Stimulated activated naive CD8-positive, alpha-beta T cell treated with anti-CD3 and anti-CD28 coated beads, Interleukin-15, amount 100 ng/mL, for 72 hours (primary cell): Measurements from ENCODE around the gene CBLIF.
A peak's percentile ranks its signal among the peaks of the same experiment; 100 is the strongest.

ENCODE experiments used
- ATAC-seq: fragments of 150-1000 bp; cut with Tn5 transposase; 2 replicates; pipeline ENCODE4 v1.10.0; 2021; ENCODE audit warnings: mild to moderate bottlenecking, moderate library complexity
- DNase-seq, 2 donors: peaks; one replicate each; pipeline ENCODE4 v3.0.0; 2021 to 2022
- H3K27ac Mint-ChIP-seq, 2 donors: one replicate each; pipeline ENCODE4 v1.8.0; 2022; ENCODE audit warnings: mild to moderate bottlenecking in 2 of 2, mixed read lengths in 2 of 2, moderate library complexity in 2 of 2
- H3K27me3 Mint-ChIP-seq: one replicate; pipeline ENCODE4 v1.8.0; 2022; ENCODE audit warnings: mixed read lengths
- H3K4me1 Mint-ChIP-seq: one replicate; pipeline ENCODE4 v1.8.0; 2022; ENCODE audit warnings: mild to moderate bottlenecking, mixed read lengths
- H3K4me3 Mint-ChIP-seq, 2 donors: one replicate each; pipeline ENCODE4 v1.8.0; 2022; ENCODE audit warnings: mild to moderate bottlenecking in 2 of 2, mixed read lengths in 2 of 2, moderate library complexity in 1 of 2
- H3K9me3 Mint-ChIP-seq, 2 donors: one replicate each; pipeline ENCODE4 v1.8.0; 2022; ENCODE audit warnings: mixed read lengths in 2 of 2

The CBLIF gene

GRCh38 chr11:59815754-59816153 is 29.5 kb downstream of the CBLIF start:
- DNase-seq, result no peak
- ATAC-seq, result no peak
- Mint-ChIP-seq H3K9me3 (peaks cover 5 to 7% of the 10 kb centered on the region in 2 donors), H3K4me1 (peaks cover 20% of the 10 kb centered on the region), H3K27ac (no peak overlapping the region), H3K4me3 (no peak overlapping the region), H3K27me3 (no peaks in the 10 kb centered on the region)

DNA sequence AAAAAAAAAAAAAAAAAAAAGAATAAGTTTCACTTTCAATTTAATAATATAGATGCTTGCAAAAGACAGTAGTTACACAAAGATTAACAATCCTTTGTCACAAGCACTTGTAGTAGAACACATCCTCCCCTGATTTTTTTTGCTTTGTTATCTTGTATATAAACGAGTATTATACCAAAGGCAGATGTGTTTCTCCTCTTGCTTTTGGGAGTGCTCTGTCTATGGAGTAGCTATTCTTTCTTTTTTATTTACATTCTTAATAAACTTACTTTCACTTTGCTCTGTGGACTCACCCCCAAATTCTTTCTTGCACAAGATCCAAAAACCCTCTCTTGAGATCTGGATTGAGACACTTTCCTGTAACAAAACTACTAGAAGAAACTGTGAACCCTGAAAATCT is 31.3 kb downstream of the CBLIF start:
- Mint-ChIP-seq H3K4me1 (peaks cover 28% of the 10 kb centered on the region), H3K4me3 (peak overlapping the region; percentile 33 to 51), H3K27me3 (no peaks in the 10 kb centered on the region), H3K9me3 (peaks cover 5 to 7% of the 10 kb centered on the region in 2 donors), H3K27ac (peak overlapping the region in 1 of 2 donors; percentile 20)
- ATAC-seq, result no peak
- DNase-seq, result no peak

DNA sequence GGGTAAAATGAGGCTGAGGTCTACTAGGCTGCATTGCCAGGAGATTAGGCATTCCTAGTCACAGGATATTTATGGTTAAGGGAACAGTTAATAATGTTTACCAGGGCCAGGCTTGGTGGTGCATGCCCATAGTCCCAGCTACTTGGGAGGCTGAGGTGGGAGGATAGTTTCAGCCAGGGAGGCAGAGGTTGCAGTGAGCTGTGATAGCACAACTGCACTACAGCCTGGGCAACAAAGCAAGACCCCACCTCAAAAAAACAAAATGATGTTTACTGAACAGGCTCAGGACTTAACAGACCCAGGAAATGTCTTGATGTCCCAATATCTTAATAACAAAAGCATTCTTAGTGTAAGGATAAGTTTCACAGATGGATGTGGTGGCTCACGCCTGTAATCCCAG is 31.9 kb downstream of the CBLIF start:
- ATAC-seq, result no peak
- Mint-ChIP-seq H3K27me3 (no peaks in the 10 kb centered on the region), H3K9me3 (peaks cover 5 to 7% of the 10 kb centered on the region in 2 donors), H3K4me3 (peak overlapping the region in 1 of 2 donors; percentile 31), H3K27ac (no peak overlapping the region), H3K4me1 (peaks cover 33% of the 10 kb centered on the region)
- DNase-seq, result no peak

GRCh38 chr11:59812220-59812619 is 33.1 kb downstream of the CBLIF start:
- no peak overlapping the region for H3K27ac Mint-ChIP-seq
- H3K27me3 Mint-ChIP-seq, result no peaks in the 10 kb centered on the region
- ATAC-seq, result no peak
- H3K4me1 Mint-ChIP-seq, result peaks cover 34% of the 10 kb centered on the region
- H3K9me3 Mint-ChIP-seq, result peaks cover 5 to 7% of the 10 kb centered on the region in 2 donors
- no peak overlapping the region for H3K4me3 Mint-ChIP-seq
- DNase-seq, result no peak

GRCh38 chr11:59810911-59811259 is 34.4 kb downstream of the CBLIF start:
- Mint-ChIP-seq H3K27ac (peak overlapping the region; percentile 63 to 93), H3K9me3 (peaks cover 5 to 7% of the 10 kb centered on the region in 2 donors), H3K4me1 (peaks cover 34% of the 10 kb centered on the region), H3K27me3 (no peaks in the 10 kb centered on the region), H3K4me3 (peak overlapping the region; percentile 83 to 96)
- no peak for ATAC-seq
- DNase-seq, result no peak

- peak; percentile 99 for ATAC-seq
- H3K27ac Mint-ChIP-seq, result peak within 1 kb of the TSS; percentile 93 to 98
- peak within 1 kb of the TSS; percentile 83 to 96 for H3K4me3 Mint-ChIP-seq
- DNase-seq, result peak; percentile 87 to 92
- peaks cover 5 to 7% of the 10 kb centered on the region in 2 donors for H3K9me3 Mint-ChIP-seq
- no peaks in the 10 kb centered on the region for H3K27me3 Mint-ChIP-seq
- H3K4me1 Mint-ChIP-seq, result peaks cover 34% of the 10 kb centered on the region
Measured at GRCh38 chr11:59810189-59810910, 34.9 kb downstream of the CBLIF start, which contains the start of gene MRPL16. Gene MRPL16, minus strand, starts transcription at chr11:59810778. Its CDS starts 120 bp downstream, at chr11:59810658.

GRCh38 chr11:59807047-59807610 is 38.2 kb downstream of the CBLIF start:
- ATAC-seq (no peak), DNase-seq (no peak)
- Mint-ChIP-seq H3K9me3 (peaks cover 5 to 7% of the 10 kb centered on the region in 2 donors), H3K4me3 (no peak overlapping the region), H3K27me3 (no peaks in the 10 kb centered on the region), H3K27ac (peak overlapping the region; percentile 9 to 75), H3K4me1 (peaks cover 26% of the 10 kb centered on the region)

GRCh38 chr11:59804061-59804460 is 41.2 kb downstream of the CBLIF start:
- Mint-ChIP-seq H3K4me1 (peaks cover 7% of the 10 kb centered on the region), H3K27me3 (no peaks in the 10 kb centered on the region), H3K9me3 (no peaks in the 10 kb centered on the region), H3K4me3 (no peak overlapping the region), H3K27ac (no peak overlapping the region)
- DNase-seq, result no peak
- ATAC-seq, result peak; percentile 15

GRCh38 chr11:59802639-59803176 is 42.6 kb downstream of the CBLIF start:
- no peaks in the 10 kb centered on the region for H3K9me3 Mint-ChIP-seq
- no peak overlapping the region for H3K27ac Mint-ChIP-seq
- ATAC-seq (peak; percentile 74), DNase-seq (peak; percentile 20 to 41)
- no peaks in the 10 kb centered on the region for H3K27me3 Mint-ChIP-seq
- no peaks in the 10 kb centered on the region for H3K4me1 Mint-ChIP-seq
- H3K4me3 Mint-ChIP-seq, result no peak overlapping the region

GRCh38 chr11:59801981-59802638 is 43.2 kb downstream of the CBLIF start:
- no peaks in the 10 kb centered on the region for H3K9me3 Mint-ChIP-seq
- ATAC-seq (peak; percentile 35), DNase-seq (no peak)
- no peak overlapping the region for H3K4me3 Mint-ChIP-seq
- H3K4me1 Mint-ChIP-seq, result no peaks in the 10 kb centered on the region
- peak overlapping the region in 1 of 2 donors; percentile 72 for H3K27ac Mint-ChIP-seq
- H3K27me3 Mint-ChIP-seq, result no peaks in the 10 kb centered on the region

GRCh38 chr11:59801160-59801706 is 44.1 kb downstream of the CBLIF start:
- no peak overlapping the region for H3K4me3 Mint-ChIP-seq
- H3K27ac Mint-ChIP-seq, result no peak overlapping the region
- H3K9me3 Mint-ChIP-seq, result no peaks in the 10 kb centered on the region
- ATAC-seq (no peak), DNase-seq (no peak)
- H3K27me3 Mint-ChIP-seq, result no peaks in the 10 kb centered on the region
- no peaks in the 10 kb centered on the region for H3K4me1 Mint-ChIP-seq

DNA sequence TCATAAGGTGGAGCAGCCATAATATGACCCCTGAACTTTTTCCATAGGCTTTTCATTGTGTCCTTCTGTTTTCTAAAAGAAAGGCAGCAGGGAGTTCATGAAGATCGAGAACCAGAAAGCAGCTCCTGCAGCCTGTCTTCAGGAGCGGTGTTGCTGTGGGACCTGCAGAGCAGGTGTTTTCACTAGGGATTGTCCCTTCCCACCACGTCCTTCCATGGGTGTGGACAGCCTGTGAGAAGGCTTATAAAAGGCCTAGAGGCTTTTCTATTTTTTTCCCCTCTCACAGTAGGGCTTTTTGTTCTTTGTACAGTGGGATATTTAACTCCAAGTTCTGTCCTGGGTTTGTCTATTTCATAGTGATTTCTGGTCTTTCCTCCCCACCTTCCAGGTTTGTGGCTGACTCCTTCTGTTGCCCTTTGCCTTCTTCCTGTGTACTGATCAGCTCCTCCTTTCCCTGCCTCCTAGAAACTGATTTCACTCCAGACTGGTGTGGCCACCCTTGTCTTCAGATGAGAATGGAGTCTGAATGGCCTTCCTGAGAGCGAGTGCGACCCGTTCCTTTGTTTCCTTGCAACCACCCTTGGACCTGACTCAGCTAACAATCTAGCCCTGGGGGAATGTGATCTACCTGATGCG is 44.8 kb downstream of the CBLIF start:
- DNase-seq (no peak), ATAC-seq (no peak)
- H3K27ac Mint-ChIP-seq, result peak overlapping the region; percentile 73 to 78
- no peaks in the 10 kb centered on the region for H3K9me3 Mint-ChIP-seq
- H3K4me3 Mint-ChIP-seq, result no peak overlapping the region
- H3K27me3 Mint-ChIP-seq, result no peaks in the 10 kb centered on the region
- no peaks in the 10 kb centered on the region for H3K4me1 Mint-ChIP-seq

DNA sequence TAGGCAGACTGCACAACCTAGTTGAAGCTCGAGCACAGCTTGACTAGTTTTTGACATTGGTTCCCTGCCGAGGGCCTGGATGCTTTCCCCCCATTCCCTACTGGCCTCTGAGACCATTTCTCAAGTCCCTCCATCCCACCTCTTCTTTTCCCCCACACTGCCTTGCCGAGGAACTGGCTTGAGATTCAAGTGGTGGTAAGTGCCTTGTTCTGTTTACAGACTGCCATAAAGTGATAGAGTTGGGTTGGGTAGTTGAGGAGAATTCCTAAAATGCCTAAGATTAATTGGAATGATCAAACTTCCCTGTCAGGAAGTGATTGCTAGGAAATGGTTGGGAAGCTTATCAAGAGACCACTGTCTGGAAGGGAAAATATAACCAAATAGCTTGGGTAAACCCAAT is 50.9 kb downstream of the CBLIF start:
- Mint-ChIP-seq H3K4me3 (no peak overlapping the region), H3K9me3 (no peaks in the 10 kb centered on the region), H3K4me1 (no peaks in the 10 kb centered on the region), H3K27me3 (no peaks in the 10 kb centered on the region), H3K27ac (no peak overlapping the region)
- ATAC-seq (no peak), DNase-seq (no peak)

GRCh38 chr11:59792507-59792906 is 52.8 kb downstream of the CBLIF start:
- Mint-ChIP-seq H3K9me3 (no peaks in the 10 kb centered on the region), H3K4me1 (no peaks in the 10 kb centered on the region), H3K27ac (no peak overlapping the region), H3K4me3 (no peak overlapping the region), H3K27me3 (no peaks in the 10 kb centered on the region)
- ATAC-seq (no peak), DNase-seq (no peak)

- Mint-ChIP-seq H3K27ac (peak overlapping the region in 1 of 2 donors; percentile 29), H3K4me3 (no peak overlapping the region), H3K27me3 (no peaks in the 10 kb centered on the region), H3K9me3 (no peaks in the 10 kb centered on the region), H3K4me1 (no peaks in the 10 kb centered on the region)
- ATAC-seq, result no peak
- DNase-seq, result no peak
Measured at GRCh38 chr11:59791639-59792038, 53.7 kb downstream of the CBLIF start.
